HCT116 (cell line): ENCODE data around the gene CCR5AS.

ENCODE experiments used
- ATAC-seq: fragments of 200-7000 bp; cut with Tn5 transposase; 2 replicates; pipeline ENCODE4 v1.9.1; 2020; ENCODE audit warnings: mild to moderate bottlenecking, moderate library complexity
- BruUV-seq: library from RNA; stranded (reverse); fragments of 400-500 nt; replicated peaks from 2 replicates; lab custom pipeline; 2021; lab: Mats Ljungman, UMichigan
- CTCF ChIA-PET: fragments of 300-600 bp; sonication (Branson Sonifier 250); formaldehyde crosslinking; loops from one replicate; lab custom pipeline; 2021; ENCODE audit warnings: antibody characterized with exemption; lab: Charles Lee
- POLR2A ChIA-PET: fragments of 300-600, 350-600 bp; sonication (Branson Sonifier 250); formaldehyde crosslinking; loops from one replicate; lab custom pipeline; 2021; ENCODE audit warnings: antibody characterized with exemption; lab: Charles Lee
- RAD21 ChIA-PET, 2 experiments: fragments of 300-600 bp; sonication (Branson Sonifier 250); formaldehyde crosslinking; loops; one replicate each; lab custom pipeline; 2023; ENCODE audit warnings: low total read pairs in 2 of 2; ENCODE audit not compliant: uncharacterized antibody in 2 of 2, unreplicated experiment in 2 of 2, low non-redundant PET in 1 of 2; lab: Charles Lee
- DNase-seq: peaks from one replicate; pipeline ENCODE4 v3.0.0-alpha.2; 2010; ENCODE audit warnings: low read depth, low spot score
- H2AFZ ChIP-seq: fragments of 200-600 bp; shearing (Covaris generic), sonication (generic); 2 replicates; pipeline ENCODE4 v1.6.1; 2017; ENCODE audit warnings: low read depth, mixed run types, mixed read lengths, antibody characterized with exemption, low read length; ENCODE audit not compliant: poor library complexity, severe bottlenecking
- H3K27ac ChIP-seq: 2 replicates; pipeline ENCODE4 v1.5.1; 2012; ENCODE audit warnings: low read depth, low read length
- H3K27me3 ChIP-seq: fragments of 200-600 bp; sonication (generic); 2 replicates; pipeline ENCODE4 v1.6.1; 2016; ENCODE audit warnings: mixed run types, low read length, mixed read lengths; ENCODE audit not compliant: insufficient read depth
- H3K36me3 ChIP-seq, 2 experiments: fragments of 200-500 bp in 1 of 2; fragments of 200-600 bp in 1 of 2; sonication (Bioruptor generic) in 1 of 2; sonication (generic) in 1 of 2; 2 replicates each; pipeline versions ENCODE4 v1.5.1 to v1.6.1; 2014 to 2016; ENCODE audit warnings: low read length in 2 of 2, inconsistent platforms in 1 of 2, mixed read lengths in 1 of 2, mixed run types in 1 of 2; ENCODE audit not compliant: insufficient read depth in 2 of 2, control insufficient read depth in 1 of 2
- H3K4me1 ChIP-seq, 2 experiments: fragments of 200-600 bp in 1 of 2; sonication (generic) in 1 of 2; 2 replicates each; pipeline versions ENCODE4 v1.5.1 to v1.6.1; 2012 to 2017; ENCODE audit warnings: low read length in 2 of 2, inconsistent platforms in 1 of 2, mild to moderate bottlenecking in 1 of 2, mixed read lengths in 1 of 2, mixed run types in 1 of 2, moderate library complexity in 1 of 2; ENCODE audit not compliant: insufficient read depth in 2 of 2, control insufficient read depth in 1 of 2
- H3K4me2 ChIP-seq: fragments of 200-600 bp; sonication (generic); 2 replicates; pipeline ENCODE4 v1.6.1; 2017; ENCODE audit warnings: mixed run types, low read length, mixed read lengths
- H3K4me3 ChIP-seq, 2 experiments: fragments of 200-600 bp in 1 of 2; sonication (generic) in 1 of 2; replicated peaks in 1 of 2; 2 replicates each; pipeline ENCODE4 v1.5.1; 2011 to 2016; ENCODE audit warnings: low read length in 2 of 2, control low read depth in 1 of 2, low read depth in 1 of 2, mild to moderate bottlenecking in 1 of 2, mixed read lengths in 1 of 2, mixed run types in 1 of 2
- H3K79me2 ChIP-seq: fragments of 200-600 bp; sonication (generic); 2 replicates; pipeline ENCODE4 v1.6.1; 2017; ENCODE audit warnings: mild to moderate bottlenecking, mixed run types, low read length, moderate library complexity, mixed read lengths; ENCODE audit not compliant: insufficient read depth
- H3K9ac ChIP-seq: fragments of 200-600 bp; sonication (generic); 2 replicates; pipeline ENCODE4 v1.6.1; 2016; ENCODE audit warnings: low read length, mixed read lengths
- H3K9me2 ChIP-seq: fragments of 200-600 bp; sonication (generic), shearing (Covaris generic); 2 replicates; pipeline ENCODE4 v1.6.1; 2017; ENCODE audit warnings: mixed run types, mild to moderate bottlenecking, moderate library complexity; ENCODE audit not compliant: insufficient read depth
- H3K9me3 ChIP-seq, 2 experiments: fragments of 200-500 bp in 1 of 2; fragments of 200-600 bp in 1 of 2; sonication (Bioruptor generic) in 1 of 2; sonication (generic) in 1 of 2; 2 replicates each; pipeline ENCODE4 v1.6.1; 2014 to 2017; ENCODE audit warnings: low read length in 2 of 2, mixed read lengths in 2 of 2, inconsistent platforms in 1 of 2, low read depth in 1 of 2, mild to moderate bottlenecking in 1 of 2, mixed run types in 1 of 2, moderate library complexity in 1 of 2; ENCODE audit not compliant: control insufficient read depth in 1 of 2, insufficient read depth in 1 of 2
- H4K20me1 ChIP-seq: fragments of 200-600 bp; sonication (generic), shearing (Covaris generic); 2 replicates; pipeline ENCODE4 v1.6.1; 2017; ENCODE audit warnings: mixed run types, mild to moderate bottlenecking, moderate library complexity; ENCODE audit not compliant: insufficient read depth
- POLR2AphosphoS5 ChIP-seq: IDR thresholded peaks from 2 replicates; pipeline ENCODE4 v1.6.1; 2011; ENCODE audit warnings: mild to moderate bottlenecking, low read depth, low read length, moderate library complexity
- SRF ChIP-seq: IDR thresholded peaks from 2 replicates; pipeline ENCODE4 v1.6.1; 2012; ENCODE audit warnings: low read depth
- intact Hi-C: fragments of 100-400 bp; cut with micrococcal nuclease; formaldehyde crosslinking; loops from 2 replicates; pipeline ENCODE4 v1.10.0; 2022
- TF ChIP-seq, protein P1 (sequence below): IDR thresholded peaks from 2 replicates; pipeline ENCODE4 v1.6.1; 2011; ENCODE audit warnings: mild to moderate bottlenecking, low read length, moderate library complexity; ENCODE audit not compliant: insufficient replicate concordance; ENCODE audit errors: extremely low read depth

Gene CCR5AS

DNA sequence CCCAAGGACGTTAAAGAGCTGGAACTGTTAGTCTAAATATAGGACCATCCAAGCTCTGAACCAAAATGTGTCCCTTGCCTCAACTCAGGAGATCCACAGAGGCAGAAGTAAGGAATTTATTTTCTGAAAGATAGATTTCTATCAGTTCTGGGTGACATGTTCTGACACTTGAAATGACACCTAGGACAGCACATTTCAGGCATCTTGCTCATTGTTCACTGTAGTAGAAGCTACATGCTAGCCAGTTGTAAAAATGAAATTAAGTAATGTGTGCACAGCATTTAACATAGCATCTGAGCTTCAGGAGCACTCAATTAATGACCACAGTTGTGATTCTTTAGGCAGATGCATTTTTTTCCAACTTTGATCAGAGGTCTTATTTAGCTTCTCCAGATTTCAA lies 52.4 kb downstream of the CCR5AS start:
- Histone ChIP-seq H3K4me3 (no peak overlapping the region), H3K79me2 (no peaks in the 10 kb centered on the region), H3K4me2 (no peak overlapping the region), H3K9ac (no peak overlapping the region), H2AFZ (no peak overlapping the region), H3K27ac (no peak overlapping the region), H3K9me2 (no peaks in the 10 kb centered on the region), H4K20me1 (no peaks in the 10 kb centered on the region), H3K36me3 (no peaks in the 10 kb centered on the region), H3K9me3 (no peaks in the 10 kb centered on the region), H3K27me3 (peaks cover 62% of the 10 kb centered on the region), H3K4me1 (no peaks in the 10 kb centered on the region)
- intact Hi-C loops, result no loop called here
- ChIA-PET POLR2A (no interaction called here), RAD21 (no interaction called here), CTCF (no interaction called here)
- no TSS peak for BruUV-seq
- DNase-seq (no peak), ATAC-seq (no peak)
- TF ChIP-seq, protein P1, sequence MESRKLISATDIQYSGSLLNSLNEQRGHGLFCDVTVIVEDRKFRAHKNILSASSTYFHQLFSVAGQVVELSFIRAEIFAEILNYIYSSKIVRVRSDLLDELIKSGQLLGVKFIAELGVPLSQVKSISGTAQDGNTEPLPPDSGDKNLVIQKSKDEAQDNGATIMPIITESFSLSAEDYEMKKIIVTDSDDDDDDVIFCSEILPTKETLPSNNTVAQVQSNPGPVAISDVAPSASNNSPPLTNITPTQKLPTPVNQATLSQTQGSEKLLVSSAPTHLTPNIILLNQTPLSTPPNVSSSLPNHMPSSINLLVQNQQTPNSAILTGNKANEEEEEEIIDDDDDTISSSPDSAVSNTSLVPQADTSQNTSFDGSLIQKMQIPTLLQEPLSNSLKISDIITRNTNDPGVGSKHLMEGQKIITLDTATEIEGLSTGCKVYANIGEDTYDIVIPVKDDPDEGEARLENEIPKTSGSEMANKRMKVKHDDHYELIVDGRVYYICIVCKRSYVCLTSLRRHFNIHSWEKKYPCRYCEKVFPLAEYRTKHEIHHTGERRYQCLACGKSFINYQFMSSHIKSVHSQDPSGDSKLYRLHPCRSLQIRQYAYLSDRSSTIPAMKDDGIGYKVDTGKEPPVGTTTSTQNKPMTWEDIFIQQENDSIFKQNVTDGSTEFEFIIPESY, result no peak

DNA sequence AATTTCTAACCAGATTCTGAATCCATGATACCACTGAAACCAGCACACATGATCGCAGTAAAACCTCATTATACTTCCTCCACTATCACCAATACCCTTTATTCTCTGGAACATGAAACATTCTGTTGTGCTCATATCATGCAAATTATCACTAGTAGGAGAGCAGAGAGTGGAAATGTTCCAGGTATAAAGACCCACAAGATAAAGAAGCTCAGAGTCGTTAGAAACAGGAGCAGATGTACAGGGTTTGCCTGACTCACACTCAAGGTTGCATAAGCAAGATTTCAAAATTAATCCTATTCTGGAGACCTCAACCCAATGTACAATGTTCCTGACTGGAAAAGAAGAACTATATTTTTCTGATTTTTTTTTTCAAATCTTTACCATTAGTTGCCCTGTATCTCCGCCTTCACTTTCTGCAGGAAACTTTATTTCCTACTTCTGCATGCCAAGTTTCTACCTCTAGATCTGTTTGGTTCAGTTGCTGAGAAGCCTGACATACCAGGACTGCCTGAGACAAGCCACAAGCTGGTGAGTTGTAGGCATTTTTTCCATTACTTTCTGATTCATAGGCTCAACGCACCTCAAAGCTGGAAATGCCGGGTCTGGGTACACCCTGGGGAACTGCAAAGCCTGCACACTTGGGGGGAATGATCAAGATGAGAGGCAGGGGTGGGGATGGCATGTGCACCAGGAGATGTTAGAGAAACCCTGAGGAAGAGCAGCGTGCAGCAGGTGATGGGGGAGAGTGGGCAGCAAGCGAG lies 53.0 kb downstream of the CCR5AS start, which contains the start of gene CCR2:
Gene CCR2, plus strand, starts transcription at position 465 of the 764 bp plus-strand sequence. CDS start 3,417 bp downstream, outside the sequence.
- DNase-seq (no peak), ATAC-seq (no peak)
- BruUV-seq, result no TSS peak
- Histone ChIP-seq H3K27ac (no peak within 1 kb of the TSS), H3K4me3 (no peak within 1 kb of the TSS), H3K27me3 (peaks cover 62% of the 10 kb centered on the region), H2AFZ (no peak within 1 kb of the TSS), H3K36me3 (no peaks in the 10 kb centered on the region), H3K9me2 (no peaks in the 10 kb centered on the region; the same call in 1 of the 2 replicates), H3K4me1 (no peaks in the 10 kb centered on the region), H3K79me2 (no peaks in the 10 kb centered on the region), H3K9me3 (no peaks in the 10 kb centered on the region), H4K20me1 (no peaks in the 10 kb centered on the region), H3K4me2 (no peak within 1 kb of the TSS), H3K9ac (no peak within 1 kb of the TSS)
- ChIA-PET POLR2A (no interaction called here), CTCF (no interaction called here), RAD21 (no interaction called here)
- intact Hi-C loops, result no loop called here
- TF ChIP-seq SRF (no peak), POLR2AphosphoS5 (no peak)
